DOHH2 (cell line): ENCODE results near the gene EDARADD.
"Not testable (repeated sequence)": the region's sequence is repeated elsewhere in the genome, so short reads cannot be mapped to it uniquely, and the experiment has no call there.

Experiments used
- H3F3A ChIP-seq: fragments of 200-600 bp; sonication (generic), shearing (Covaris generic); 2 replicates; pipeline ENCODE4 v1.6.0; 2016; ENCODE audit warnings: antibody characterized with exemption, mild to moderate bottlenecking; ENCODE audit not compliant: control insufficient read depth, insufficient read depth
- H3K27ac ChIP-seq: fragments of 200-600 bp; sonication (generic); 2 replicates; pipeline ENCODE4 v1.5.1; 2014; ENCODE audit warnings: low read depth, mild to moderate bottlenecking, low read length, moderate library complexity
- H3K27me3 ChIP-seq: fragments of 200-600 bp; sonication (generic); 2 replicates; pipeline ENCODE4 v1.6.1; 2014; ENCODE audit warnings: mild to moderate bottlenecking, low read length, mixed read lengths; ENCODE audit not compliant: control insufficient read depth
- H3K36me3 ChIP-seq: fragments of 200-600 bp; sonication (generic); 2 replicates; pipeline ENCODE4 v1.6.1; 2014; ENCODE audit warnings: mild to moderate bottlenecking, low read length, moderate library complexity, mixed read lengths; ENCODE audit not compliant: control insufficient read depth
- H3K4me1 ChIP-seq: fragments of 200-600 bp; sonication (generic); 2 replicates; pipeline ENCODE4 v1.6.1; 2014; ENCODE audit warnings: mild to moderate bottlenecking, low read length, mixed read lengths; ENCODE audit not compliant: control insufficient read depth
- H3K4me2 ChIP-seq: fragments of 200-600 bp; sonication (generic); 2 replicates; pipeline ENCODE4 v1.6.0; 2014; ENCODE audit warnings: mild to moderate bottlenecking, low read length, moderate library complexity
- H3K4me3 ChIP-seq: fragments of 200-600 bp; sonication (generic); 2 replicates; pipeline ENCODE4 v1.5.1; 2014; ENCODE audit warnings: mild to moderate bottlenecking, low read length, mixed read lengths
- H3K79me2 ChIP-seq: fragments of 200-600 bp; sonication (generic); 2 replicates; pipeline ENCODE4 v1.6.1; 2014; ENCODE audit warnings: mild to moderate bottlenecking, low read length, mixed read lengths; ENCODE audit not compliant: control insufficient read depth
- H3K9me2 ChIP-seq: fragments of 200-600 bp; sonication (generic); replicated peaks from 2 replicates; pipeline ENCODE4 v1.6.1; 2014; ENCODE audit warnings: mild to moderate bottlenecking, low read length, mixed read lengths; ENCODE audit not compliant: control insufficient read depth
- H3K9me3 ChIP-seq: fragments of 200-600 bp; sonication (generic); 2 replicates; pipeline ENCODE4 v1.6.1; 2014; ENCODE audit warnings: antibody characterized with exemption, low read length, mixed read lengths; ENCODE audit not compliant: control insufficient read depth, insufficient read depth
- H4K20me1 ChIP-seq: fragments of 200-600 bp; sonication (generic); 2 replicates; pipeline ENCODE4 v1.6.0; 2014; ENCODE audit warnings: low read depth, mild to moderate bottlenecking, antibody characterized with exemption, low read length, moderate library complexity; ENCODE audit not compliant: control insufficient read depth, insufficient read depth
- CTCF ChIP-seq: fragments of 200-600 bp; sonication (generic); IDR thresholded peaks from one replicate; pipeline ENCODE4 v1.5.1; 2014; ENCODE audit warnings: antibody characterized with exemption, mild to moderate bottlenecking, low read depth, low read length; ENCODE audit not compliant: poor library complexity, severe bottlenecking
- EZH2phosphoT487 ChIP-seq: fragments of 200-600 bp; sonication (generic); IDR thresholded peaks from 2 replicates; pipeline ENCODE4 v1.6.1; 2017; ENCODE audit warnings: borderline replicate concordance, mild to moderate bottlenecking, antibody characterized with exemption, low read length, moderate library complexity, mixed read lengths

Gene EDARADD

DNA sequence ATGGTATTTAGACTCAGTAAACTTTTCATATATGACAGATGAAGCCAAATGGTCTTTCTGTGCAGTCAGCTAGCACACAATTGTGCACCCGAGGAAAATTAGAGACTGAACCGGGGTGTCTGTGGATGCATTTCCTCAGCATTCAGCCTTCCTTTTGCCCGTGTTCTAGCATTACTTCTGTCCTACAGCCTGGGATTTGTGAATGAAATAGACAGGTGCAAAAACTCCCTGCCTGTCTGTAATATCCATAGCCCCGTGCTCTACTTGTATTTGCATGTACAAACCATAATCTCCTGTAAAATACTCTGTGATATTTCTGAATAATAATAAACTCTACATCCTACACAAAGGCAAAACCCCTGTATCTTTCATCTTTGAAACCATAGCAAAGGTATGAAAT is 64.9 kb downstream of the EDARADD start:
- no peaks in the 10 kb centered on the region for H3K9me2 ChIP-seq
- H3K27me3 ChIP-seq: peaks cover 25% of the 10 kb centered on the region
- H4K20me1 ChIP-seq: no peaks in the 10 kb centered on the region
- H3K79me2 ChIP-seq: no peaks in the 10 kb centered on the region
- H3K27ac ChIP-seq: no peak overlapping the region
- no peaks in the 10 kb centered on the region for H3F3A ChIP-seq
- TF ChIP-seq EZH2phosphoT487 (no peak), CTCF (no peak)
- H3K36me3 ChIP-seq: no peaks in the 10 kb centered on the region
- no peaks in the 10 kb centered on the region for H3K9me3 ChIP-seq
- H3K4me1 ChIP-seq: no peaks in the 10 kb centered on the region
- no peak overlapping the region for H3K4me2 ChIP-seq
- no peak overlapping the region for H3K4me3 ChIP-seq

GRCh38 chr1:236460103-236460502 is 66.0 kb downstream of the EDARADD start:
- no peak overlapping the region for H3K27ac ChIP-seq
- TF ChIP-seq EZH2phosphoT487 (no peak), CTCF (no peak)
- no peaks in the 10 kb centered on the region for H4K20me1 ChIP-seq
- H3K9me3 ChIP-seq: no peaks in the 10 kb centered on the region
- peaks cover 25% of the 10 kb centered on the region for H3K27me3 ChIP-seq
- H3K4me1 ChIP-seq: no peaks in the 10 kb centered on the region
- no peaks in the 10 kb centered on the region for H3F3A ChIP-seq
- H3K9me2 ChIP-seq: no peaks in the 10 kb centered on the region
- H3K4me2 ChIP-seq: no peak overlapping the region
- H3K4me3 ChIP-seq: no peak overlapping the region
- H3K36me3 ChIP-seq: no peaks in the 10 kb centered on the region
- no peaks in the 10 kb centered on the region for H3K79me2 ChIP-seq

DNA sequence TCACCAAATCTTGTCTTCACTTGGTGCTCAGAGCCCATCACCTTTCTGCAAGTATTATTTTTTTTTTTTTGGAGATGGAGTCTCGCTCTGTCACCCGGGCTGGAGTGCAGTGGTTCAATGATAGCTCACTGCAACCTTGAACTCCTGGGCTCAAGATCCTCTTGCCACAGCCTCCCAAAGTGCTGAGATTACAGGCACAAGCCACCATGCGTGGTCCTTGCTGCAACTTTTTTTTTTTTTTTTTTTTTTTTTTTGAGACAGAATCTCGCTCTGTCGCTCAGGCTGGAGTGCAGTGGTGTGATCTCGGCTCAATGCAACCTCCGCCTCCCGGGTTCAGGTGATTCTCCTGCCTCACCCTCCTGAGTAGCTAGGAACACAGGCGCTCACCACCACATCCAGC is 70.1 kb downstream of the EDARADD start:
- not testable (repeated sequence) for H3K9me3 ChIP-seq, H3K4me1 ChIP-seq, H4K20me1 ChIP-seq, H3K4me2 ChIP-seq, H3K9me2 ChIP-seq, H3K36me3 ChIP-seq, H3K4me3 ChIP-seq, H3K27ac ChIP-seq, H3K79me2 ChIP-seq, H3F3A ChIP-seq
- peaks cover 26% of the 10 kb centered on the region for H3K27me3 ChIP-seq

GRCh38 chr1:236465231-236465958 is 71.3 kb downstream of the EDARADD start:
- TF ChIP-seq CTCF (no peak), EZH2phosphoT487 (no peak)
- no peak overlapping the region for H3K27ac ChIP-seq
- H3K4me2 ChIP-seq: no peak overlapping the region
- H3K36me3 ChIP-seq: no peaks in the 10 kb centered on the region
- H3K9me3 ChIP-seq: no peaks in the 10 kb centered on the region
- H3K4me1 ChIP-seq: no peaks in the 10 kb centered on the region
- no peaks in the 10 kb centered on the region for H4K20me1 ChIP-seq
- no peaks in the 10 kb centered on the region for H3K9me2 ChIP-seq
- no peaks in the 10 kb centered on the region for H3K79me2 ChIP-seq
- H3F3A ChIP-seq: no peaks in the 10 kb centered on the region
- peaks cover 24% of the 10 kb centered on the region for H3K27me3 ChIP-seq
- no peak overlapping the region for H3K4me3 ChIP-seq
